NCI-H2029 treated with DMSO at 0.1 percent for 48 hours (cell line): ENCODE measurements around the gene VAV2.
"Not testable (repeated sequence)": the region's sequence is repeated elsewhere in the genome, so short reads cannot be mapped to it uniquely, and the experiment has no call there.

ENCODE experiments used
- DNase-seq: peaks from one replicate; lab custom pipeline; 2025; lab: John Stamatoyannopoulos, UW

Gene VAV2

DNA sequence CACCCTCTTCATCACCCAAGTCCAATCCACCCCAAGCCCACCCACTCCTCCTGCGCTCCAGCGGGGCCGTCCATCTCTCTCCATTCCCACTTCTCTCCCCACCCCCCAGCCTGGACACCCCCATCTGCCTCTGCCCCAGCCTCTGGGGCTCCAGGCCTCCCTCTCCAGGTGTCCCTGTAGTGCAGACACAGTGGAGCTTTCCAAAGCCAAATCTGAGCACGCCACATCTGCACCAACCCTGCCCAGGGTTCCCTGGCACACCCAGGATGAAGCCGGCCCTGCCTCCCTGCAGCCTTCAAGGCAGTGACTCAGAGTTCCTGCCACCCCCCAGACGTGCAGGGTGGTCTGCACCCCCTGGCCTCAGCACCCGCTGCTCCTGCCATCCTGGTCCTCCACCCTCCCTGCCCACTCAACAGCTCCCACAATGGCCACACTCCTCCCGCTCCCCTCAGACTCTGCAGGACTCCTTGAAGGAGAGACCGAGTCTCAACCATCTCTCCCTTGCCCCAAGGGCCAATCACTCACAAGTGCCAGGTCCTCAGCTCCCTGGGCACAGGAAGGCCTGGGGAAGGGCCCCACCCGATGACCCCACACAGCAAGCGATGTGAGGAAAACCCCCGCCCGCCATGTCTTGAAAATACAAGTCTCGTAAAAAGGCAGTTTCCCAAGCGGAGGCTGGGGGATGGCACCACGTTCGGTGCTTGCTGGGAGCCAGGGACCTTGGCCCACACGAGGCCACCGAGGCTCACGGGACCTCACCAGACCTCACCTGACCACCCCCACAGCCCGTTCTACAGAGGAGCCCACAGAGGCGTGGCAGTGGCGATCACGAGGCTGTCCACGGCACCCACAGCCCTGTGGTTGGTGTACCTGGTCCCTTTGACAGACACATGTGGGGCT lies 22.2 kb downstream of the VAV2 start:
- no peak for DNase-seq

DNA sequence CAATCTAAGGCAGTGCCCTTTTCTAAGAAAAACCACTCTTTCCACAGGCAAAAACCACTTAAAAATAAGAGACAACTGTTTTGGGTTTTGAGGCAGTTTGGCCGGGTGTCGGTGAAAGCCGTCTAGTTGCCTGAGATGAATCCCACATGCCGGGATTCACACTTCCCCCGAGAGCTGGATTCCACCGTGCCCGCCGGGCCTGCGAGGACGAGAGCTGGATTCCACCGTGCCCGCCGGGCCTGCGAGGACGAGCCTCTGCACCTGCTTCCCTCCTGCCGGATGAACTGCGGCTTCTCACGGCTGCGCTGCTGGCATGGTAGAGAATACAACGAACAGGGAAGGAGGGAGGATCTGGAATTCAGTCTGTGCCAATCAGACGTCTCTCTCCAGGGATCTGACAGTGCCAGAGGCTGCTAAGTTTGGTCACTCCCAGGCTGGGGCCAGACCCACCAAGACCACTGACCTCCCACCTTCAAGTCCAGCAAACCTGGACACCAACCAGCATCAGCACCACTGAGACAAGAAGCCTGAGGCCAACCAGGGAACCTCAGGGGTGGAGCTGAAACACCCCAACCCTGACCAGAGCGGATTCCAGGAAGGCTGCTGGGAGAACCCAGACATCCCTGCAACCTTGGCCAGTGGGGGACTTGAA lies 23.0 kb downstream of the VAV2 start:
- no peak for DNase-seq

DNA sequence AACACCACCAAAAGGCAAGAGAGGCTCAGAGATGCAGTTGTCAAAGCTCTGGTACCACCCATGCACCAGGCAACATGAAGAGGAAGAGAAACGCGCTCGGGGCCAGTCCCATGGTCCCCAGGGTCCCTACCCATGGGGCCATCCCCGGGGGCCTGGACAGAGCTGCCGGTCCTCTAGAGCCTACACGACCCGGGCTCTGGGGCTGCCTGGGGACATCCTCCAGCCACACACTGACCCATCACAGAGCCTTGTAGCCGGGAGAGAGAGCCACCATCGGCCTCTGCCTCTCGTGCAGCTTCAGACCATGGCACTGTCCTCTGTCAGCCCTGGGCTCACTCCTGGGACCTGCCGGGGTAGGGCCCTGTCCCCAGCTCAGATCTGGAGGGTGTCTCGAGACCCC lies 23.7 kb downstream of the VAV2 start:
- no peak for DNase-seq

DNA sequence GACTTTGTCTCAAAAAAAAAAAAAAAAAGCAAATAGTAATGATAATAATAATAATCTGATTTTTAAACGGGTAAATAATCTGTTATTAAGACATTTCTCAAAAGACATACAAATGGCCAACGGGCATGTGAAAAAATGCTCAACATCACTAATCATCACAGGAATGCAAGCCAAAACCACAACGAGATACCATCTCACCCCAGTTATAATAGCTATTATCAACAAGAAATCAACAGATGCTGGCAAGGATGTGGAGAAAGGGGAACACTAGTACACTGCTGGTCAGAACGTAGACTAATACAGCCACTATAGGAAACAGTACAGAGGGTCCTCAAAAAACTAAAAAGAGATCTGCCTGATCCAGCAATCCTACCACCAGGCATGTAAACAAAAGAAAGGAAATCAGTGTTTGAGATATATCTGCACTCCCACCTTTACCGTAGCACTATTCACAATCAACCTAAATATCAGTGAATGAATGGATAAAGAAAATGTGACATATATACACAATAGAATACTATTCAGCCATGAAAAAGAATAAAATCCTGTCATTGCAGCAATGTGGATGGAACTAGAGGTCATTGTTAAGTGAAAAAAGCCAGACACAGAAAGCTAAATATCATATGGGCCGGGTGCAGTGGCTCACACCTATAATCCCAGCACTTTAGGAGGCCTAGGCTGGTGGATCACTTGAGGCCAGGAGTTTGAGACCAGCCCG lies 24.9 kb downstream of the VAV2 start:
- DNase-seq = no peak

DNA sequence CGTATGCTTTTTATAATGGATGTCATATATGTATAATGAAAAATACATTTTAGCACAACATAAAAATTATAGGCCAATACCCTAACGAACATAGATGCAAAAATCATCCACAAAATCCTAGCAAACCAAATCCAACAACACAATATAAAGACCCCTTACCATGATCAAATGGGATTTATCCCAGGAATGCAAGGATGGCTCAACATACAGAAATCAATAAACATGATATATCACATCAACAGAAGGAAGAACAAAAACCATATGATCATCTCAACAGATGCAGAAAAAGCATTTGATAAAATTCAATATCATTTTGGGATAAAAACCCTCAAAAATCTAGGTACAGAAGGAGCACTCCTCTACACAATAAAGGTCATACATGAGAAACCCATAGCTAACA lies 27.7 kb downstream of the VAV2 start:
- DNase-seq = no peak

DNA sequence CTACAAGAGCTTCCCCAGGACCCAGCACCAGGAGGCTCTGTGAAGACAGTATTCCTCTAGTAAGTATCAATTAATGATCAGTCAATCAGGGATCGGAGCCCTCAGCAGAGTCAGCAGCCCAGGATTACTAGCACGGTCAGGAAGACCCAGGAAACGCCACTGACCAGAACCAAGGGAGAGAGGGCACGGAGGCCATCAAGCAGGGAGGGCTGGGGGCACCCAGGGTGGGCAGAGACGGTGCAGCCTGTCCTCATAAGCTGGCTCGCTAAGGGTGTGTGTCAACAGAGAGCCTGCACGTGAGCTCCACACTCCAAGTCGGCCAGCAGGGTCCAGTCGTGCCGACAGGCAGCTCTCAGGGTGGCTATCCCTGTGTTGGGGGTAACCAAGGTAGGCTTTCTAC lies 29.0 kb downstream of the VAV2 start:
- DNase-seq = no peak

DNA sequence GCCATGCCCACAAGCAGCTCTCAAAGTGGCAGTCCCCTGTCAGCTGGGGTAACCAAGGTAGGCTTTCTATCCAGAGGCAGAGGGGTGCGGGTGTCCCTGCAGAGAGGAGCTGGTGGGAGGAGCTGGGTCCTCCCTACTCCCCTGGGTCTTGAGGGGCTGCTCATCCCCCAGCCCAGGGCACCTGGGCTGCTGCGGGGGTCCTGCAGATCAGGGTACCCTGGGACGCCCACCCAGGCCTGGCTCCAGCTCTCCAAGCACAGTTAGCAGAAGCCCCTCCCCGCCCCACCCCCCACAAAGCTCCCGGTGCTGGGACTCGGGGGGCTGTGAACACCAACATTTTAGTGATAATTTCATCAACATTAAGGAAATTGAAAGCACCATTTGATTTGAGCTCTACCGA lies 29.8 kb downstream of the VAV2 start:
- no peak for DNase-seq

DNA sequence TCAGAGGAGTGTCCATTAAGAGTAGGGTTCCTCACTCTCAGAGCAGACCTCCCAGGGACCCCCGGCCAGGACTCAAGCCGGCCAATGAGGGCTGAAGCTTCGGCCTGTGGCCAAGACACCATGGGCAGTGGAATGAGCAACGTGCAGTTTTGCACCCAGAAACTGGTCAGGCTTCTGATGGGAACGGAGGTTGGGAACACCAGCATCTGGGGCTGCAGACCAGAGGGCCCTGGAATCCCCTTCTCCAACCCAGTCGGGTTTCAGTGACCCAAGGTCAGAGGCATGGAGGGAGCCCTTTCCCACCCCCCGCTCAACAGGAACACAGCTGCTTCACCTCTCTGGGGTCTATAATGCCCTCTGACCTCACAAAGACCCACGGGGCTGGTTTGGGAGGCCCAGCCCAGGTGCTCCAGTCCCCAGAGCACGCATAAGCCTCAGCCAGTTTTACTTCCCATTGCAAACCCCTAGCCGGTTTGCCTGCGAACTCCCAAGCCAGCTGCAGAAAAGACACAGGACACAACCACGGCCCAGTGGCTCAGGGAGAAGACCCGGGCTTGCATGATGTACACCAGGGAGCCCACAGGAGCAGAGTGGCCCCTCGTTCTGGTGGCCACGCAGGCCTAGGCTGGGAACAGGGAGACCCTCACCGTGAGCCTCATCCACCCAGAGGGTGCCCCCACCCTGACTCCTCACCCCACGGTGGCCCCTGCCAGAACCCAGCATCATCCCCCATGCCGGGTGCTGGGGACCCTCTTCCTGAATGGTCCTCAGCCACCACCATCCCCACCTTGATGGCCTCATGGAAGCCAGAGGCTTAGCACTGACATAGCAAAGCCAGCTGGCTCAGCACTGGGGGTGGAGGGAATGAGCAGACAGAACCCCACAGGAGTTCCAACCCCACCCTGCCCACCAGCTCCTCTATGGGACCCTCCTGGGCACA lies 30.6 kb downstream of the VAV2 start:
- no peak for DNase-seq

DNA sequence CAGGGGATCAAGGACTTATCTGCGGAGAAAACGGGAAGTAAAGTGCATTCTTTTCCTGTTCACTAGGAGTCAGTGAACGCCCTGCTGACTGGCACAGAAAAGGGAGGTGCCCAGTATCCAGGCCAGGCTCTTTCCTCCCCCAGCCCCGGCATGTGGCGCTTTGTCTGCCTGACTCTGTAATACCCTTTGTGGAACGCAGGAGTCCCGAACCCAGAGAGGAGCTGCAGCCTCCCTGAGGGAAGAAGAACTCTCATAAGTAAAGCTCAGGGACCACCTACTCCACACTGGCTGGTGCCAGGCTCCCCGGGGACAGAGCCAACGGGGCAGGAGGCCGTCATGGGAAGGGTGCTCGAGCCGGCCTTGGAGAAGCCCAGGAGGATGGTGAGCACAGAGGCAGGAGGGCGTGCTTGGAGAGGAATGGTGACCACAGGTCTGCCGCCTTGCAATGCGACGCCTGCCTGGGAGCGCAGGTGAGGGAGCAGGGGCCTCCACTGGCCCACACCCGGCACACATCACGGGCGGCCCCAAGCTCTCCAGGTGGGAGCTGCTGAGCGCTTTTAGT lies 31.5 kb downstream of the VAV2 start:
- DNase-seq = no peak

DNA sequence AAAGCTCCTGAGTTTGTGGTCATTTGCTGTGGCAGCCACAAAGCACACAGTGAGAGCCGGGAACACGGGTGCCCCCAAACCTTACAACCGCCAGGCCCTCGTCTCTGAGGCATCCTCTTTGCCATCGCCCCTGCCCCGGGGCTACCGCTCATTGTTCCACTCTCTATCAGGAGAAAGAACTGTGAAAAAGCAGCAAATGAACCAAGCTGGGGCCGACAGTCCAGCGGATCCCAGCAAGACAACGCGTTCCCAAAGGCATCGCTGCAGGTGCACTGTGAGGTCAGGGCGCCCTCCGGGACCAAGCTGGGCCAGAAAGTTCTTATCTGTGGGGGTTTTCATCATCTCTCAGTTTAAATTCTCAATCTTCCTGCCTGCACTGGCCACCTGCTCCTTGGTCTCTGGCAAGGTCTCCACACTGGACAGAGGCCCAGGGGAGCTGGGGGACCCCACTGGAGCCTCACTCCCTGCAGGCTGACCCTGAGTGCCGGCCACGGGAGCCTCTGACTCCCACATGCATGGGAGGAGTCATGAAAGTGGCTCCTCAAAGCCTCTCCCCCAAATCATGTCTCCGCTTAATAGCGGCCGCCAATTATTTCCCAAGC lies 32.1 kb downstream of the VAV2 start:
- DNase-seq = no peak

DNA sequence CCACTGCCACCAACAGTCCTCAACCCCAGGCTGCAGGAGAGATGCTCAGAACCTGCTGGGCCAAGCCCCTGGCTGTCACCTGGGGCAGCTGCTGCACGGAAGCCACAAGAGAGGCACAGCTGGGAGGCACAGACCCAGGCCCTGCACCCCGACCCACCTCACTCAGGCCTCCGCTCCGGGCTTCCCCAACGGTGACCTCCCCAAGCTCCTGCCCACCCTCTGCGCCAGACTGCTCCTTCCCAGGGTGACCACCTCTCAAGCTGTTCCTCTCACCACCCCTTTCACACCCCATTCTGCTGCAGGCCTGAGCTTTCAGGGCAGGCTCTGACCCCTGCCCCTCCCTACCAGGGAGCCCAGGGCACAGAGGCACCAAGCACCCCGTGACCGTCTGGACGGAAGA lies 33.0 kb downstream of the VAV2 start:
- no peak for DNase-seq

DNA sequence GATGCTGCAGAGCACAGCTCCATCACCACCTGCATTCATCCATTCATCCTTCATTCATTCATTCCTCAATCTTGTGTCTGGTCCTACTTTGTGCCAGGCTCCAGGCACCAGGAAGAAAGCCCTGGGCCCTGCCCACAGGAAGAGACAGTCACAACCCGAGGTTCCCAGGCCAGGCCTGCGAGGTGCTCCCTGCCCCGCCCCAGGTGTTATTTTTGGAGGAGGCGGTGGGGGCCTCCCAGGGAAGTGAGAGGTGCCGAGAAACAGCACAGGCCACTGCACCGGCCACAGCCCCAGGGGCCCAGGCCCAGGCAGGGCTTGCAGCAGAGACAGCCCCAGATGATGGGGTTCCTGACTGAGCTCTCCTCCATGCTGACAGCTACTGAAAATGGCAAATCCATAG lies 33.4 kb downstream of the VAV2 start:
- no peak for DNase-seq

DNA sequence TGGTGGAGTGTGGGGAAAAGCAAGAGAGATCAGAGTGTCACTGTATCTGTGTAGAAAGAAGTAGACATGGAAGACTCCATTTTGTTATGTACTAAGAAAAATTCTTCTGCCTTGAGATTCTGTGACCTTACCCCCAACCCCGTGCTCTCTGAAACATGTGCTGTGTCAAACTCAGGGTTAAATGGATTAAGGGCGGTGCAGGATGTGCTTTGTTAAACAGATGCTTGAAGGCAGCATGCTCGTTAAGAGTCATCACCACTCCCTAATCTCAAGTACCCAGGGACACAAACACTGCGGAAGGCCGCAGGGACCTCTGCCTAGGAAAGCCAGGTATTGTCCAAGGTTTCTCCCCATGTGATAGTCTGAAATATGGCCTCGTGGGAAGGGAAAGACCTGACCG lies 34.4 kb downstream of the VAV2 start:
- DNase-seq = not testable (repeated sequence)

DNA sequence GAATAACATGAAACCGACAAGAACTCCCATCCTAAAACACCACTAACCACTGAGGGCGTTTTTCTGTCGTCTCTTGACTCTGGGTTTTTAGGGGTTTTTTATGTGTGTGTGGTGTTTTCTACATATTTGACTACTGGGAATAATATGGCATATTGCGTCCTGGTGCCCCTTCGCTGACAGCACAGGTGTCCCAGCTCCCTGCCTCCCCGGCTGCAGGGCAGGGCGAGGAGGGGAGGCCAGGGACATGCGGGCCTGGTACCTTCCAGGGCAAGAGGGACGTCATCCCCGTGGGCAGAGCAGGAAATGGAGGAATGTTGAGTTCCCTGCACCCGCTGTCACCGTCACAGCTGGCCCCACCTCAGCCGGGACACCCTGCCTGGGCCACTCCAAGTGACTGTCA lies 34.8 kb downstream of the VAV2 start:
- no peak for DNase-seq

DNA sequence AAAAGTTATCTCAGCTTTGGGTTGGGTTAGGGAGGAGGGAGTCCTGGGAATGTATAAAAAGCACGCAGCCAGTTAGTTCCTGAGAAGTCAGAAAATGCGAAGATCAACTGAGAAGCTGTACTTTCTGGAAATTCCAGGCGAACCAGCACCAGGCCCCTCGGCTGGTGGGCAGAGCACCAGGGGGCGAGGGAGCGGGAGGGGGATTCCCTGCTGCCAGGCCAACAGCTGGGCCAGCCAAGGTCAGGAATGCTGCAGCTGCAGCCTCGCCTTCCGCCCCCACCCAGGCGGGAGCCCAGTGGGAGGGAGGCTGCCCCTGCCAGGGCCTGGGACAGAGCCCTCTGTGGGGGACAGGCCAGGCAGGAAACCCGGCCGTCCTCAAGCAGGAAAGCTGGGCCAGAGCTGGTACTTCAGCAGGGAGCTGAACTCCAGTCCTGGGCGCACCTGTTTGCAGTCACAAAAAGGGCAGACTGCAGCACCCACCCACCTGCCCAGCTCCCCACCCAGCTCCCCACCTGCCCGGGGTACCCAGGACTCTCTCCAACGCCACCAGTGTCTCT lies 35.5 kb downstream of the VAV2 start:
- no peak for DNase-seq

DNA sequence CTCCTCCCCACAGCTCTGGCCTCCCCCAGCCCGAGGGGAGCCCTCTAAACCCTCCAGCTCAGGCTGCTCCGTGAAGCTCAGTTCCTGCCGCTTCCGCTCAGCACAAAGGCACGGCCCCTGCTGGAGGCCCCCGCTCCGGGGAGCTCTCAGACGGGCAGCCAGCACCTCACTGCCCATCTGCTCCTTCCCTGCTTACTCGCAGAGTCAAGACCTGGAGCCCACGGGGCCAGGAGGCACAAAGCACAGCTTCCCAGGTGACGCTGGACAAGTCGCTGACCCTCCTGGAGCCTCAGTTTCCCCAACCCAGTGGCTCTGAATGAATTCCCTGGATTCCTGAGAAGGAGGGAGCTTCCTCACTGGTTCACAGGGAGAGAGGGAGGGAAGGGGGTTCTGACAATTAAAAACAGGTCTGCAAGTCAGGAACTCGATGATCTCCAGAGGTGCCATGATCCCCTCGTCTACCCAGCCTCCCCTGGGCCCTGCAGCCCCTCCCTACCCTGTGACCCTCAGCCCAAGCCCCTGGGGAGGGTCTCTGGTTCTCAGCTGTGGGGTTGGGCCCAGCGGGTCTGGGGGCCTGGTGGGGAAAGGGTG lies 36.2 kb downstream of the VAV2 start:
- DNase-seq = no peak

DNA sequence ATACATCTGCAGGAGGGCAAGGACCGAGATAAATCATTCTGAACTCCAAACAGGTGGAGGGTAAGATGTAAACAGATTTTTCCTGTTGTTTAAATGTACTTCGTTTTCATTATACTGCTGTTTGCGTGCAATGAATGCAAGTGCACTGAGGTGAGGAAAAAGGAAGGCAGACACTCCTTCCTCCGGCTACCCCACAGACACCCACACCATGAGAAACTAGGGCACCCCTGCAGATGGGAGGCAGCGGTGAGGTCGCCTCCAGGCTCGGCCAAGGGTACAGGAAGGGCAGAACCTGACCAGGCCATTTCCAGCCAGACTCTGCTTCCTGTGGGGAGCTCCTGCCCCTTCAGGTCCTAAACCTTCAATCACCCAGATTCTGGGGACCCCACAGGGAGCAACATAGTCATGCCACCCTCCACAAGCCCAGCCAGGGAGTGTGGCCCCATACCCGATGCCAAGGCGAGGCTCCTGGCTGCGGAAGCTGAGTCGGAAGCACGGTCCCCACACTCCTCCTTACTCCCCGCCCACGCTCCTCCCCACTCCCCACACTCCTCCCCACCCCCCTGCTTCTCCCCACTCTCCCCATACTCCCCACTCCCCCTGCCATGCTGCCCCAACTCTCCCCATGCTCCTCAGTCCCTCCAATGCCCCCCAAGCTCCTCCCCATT lies 37.1 kb downstream of the VAV2 start:
- no peak for DNase-seq

DNA sequence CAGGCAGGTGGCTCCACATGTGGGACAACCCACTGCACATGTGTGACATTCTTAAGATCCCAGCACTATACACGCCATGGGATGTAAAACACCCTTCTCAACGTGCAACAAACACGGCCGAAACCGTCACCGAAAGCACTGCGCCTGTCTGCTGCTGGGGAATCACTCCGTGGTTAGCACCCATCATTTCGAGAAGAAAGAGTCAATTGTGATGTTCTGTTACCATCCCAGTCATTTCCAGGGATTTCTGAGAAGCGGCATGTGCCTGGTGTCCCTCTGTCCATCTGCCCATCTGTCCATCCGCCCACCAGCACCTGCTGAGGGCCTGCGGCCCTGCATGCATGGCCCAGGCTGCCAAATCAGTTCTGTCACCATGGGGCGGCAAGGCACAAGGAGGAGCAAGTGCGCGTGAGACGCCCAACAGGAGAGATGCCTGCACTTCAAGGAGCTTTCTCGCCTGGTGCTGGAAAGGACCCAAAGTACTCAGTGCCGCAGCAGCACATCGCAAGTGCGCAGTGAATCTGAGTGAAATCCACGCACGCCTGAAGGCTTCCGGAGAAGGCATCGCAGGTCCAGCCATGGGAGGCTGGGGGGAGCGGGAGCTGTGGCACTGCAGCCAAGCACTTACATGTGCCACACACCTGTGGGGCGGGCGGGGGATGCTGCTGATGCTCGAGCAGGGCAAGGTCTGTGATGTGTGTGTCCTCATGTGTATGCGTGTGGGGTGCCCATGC lies 38.0 kb downstream of the VAV2 start:
- DNase-seq = no peak

DNA sequence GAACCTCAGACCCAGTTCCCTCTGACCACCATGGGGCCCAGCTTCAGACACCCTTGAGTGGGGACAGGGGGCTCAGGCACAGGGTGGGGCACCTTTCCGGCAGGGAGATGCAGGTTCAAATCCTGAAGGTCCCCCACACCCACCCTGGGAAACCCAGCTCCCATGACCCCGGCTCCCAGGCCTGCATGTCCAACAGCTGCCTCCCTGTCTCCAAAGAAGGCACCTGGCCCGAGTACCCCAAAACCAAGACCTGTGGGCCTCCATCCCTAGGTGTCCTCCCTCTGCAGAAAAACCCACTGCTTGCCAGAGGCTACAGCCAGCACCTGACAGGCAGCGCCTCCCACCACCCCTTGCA lies 38.5 kb downstream of the VAV2 start:
- no peak for DNase-seq
